Stimulated activated naive CD4-positive, alpha-beta T cell treated with Interleukin-2 at 50 U/mL for 16 hours (primary cell): ENCODE data around the gene ATP5ME.
"Not testable (repeated sequence)": the region's sequence is repeated elsewhere in the genome, so short reads cannot be mapped to it uniquely, and the experiment has no call there.

Source experiments
- DNase-seq: peaks from one replicate; lab custom pipeline; 2025; lab: John Stamatoyannopoulos, UW

The ATP5ME gene, protein sequence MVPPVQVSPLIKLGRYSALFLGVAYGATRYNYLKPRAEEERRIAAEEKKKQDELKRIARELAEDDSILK

DNA sequence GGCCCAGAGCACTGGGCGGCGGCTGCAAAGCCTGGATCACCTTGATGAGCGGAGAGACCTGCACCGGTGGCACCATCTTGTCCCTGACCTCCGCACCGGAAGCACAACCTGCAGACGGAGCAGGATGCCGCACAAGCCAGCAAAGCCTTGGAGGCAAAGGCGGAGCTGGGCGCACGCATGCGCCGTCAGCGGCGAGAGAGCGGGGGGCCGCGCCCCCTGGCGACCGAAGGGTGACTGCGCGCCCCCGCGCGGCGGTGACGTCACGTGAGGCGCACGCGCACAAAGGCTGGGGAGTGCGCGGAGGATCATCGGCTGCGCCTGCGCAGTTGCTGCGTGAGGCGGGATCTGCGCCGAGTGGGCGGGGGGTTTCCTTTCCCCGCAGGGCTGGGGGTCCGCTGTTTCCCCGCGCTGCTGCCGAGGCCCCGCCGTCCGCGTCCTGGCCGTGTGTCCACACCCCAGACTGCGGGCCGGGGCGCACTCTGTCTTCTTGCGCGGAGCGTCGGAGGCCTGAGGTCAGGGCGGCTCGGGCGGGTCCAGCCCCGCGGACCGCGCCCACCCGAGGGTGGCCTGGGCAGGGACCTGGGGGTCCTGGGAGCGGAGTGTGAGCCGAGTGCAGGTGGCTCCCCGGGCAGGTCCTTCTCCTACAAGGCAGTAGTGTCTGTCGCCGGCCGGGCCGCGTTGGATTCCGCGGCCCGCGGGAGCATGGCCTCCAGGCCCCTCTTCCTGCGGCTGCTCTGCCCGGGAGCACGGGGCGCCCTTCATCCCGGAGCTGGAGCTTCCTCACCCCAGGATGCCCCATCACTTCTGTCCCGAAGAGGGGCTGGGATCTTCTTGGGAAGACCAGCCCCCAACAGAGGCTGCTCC, at the start of gene ATP5ME, which contains the start of gene MYL5:
ATP5ME (minus strand) TSS at position 105 of the 864 bp plus-strand sequence; CDS start at position 76, 29 bp downstream.
MYL5 (plus strand) TSS at position 371 of the 864 bp plus-strand sequence. CDS start 3,485 bp downstream, outside the sequence.
- DNase-seq = peak; percentile 96

DNA sequence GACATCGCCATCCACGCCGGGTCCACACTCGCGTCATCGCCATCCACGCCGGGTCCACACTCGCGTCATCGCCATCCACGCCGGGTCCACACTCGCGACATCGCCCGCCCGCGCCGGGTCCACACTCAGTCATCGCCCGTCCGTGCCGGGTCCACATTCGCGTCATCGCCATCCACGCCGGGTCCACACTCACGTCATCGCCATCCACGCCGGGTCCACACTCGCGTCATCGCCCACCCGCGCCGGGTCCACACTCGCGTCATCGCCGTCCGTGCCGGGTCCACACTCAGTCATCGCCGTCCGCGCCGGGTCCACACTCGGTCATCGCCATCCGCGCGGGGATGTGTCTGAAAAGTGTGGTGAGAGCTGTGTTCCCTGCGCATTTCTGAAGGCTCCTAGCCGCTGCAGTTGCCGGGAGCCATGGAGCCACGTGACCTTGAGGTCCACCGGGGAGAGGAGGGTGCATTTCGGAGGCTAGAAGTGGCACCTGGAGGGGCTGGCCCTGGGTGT, 48.8 kb upstream of the ATP5ME start:
- DNase-seq = no peak

DNA sequence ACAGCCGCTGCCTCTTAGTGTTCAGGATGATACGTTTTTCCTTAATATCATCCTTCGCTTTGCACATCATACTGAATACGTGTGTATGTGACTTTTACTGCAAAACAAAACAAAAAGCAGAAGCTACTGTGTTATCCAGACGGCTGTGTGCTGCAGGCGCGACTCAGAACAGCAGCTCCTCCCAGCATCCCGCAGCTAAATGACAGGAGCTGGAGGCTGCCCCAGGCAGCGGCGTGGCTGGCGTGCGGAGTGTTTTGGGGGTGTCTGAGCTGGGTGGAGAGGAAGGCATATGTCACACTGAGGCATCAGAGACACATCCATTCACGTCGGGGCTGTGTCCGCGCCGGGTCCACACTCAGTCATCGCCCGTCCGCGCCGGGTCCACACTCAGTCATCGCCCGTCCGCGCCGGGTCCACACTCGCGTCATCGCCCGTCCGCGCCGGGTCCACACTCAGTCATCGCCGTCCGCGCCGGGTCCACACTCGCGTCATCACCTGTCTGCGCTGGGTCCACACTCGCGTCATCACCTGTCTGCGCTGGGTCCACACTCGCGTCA, 48.2 kb upstream of the ATP5ME start:
- no peak for DNase-seq

DNA sequence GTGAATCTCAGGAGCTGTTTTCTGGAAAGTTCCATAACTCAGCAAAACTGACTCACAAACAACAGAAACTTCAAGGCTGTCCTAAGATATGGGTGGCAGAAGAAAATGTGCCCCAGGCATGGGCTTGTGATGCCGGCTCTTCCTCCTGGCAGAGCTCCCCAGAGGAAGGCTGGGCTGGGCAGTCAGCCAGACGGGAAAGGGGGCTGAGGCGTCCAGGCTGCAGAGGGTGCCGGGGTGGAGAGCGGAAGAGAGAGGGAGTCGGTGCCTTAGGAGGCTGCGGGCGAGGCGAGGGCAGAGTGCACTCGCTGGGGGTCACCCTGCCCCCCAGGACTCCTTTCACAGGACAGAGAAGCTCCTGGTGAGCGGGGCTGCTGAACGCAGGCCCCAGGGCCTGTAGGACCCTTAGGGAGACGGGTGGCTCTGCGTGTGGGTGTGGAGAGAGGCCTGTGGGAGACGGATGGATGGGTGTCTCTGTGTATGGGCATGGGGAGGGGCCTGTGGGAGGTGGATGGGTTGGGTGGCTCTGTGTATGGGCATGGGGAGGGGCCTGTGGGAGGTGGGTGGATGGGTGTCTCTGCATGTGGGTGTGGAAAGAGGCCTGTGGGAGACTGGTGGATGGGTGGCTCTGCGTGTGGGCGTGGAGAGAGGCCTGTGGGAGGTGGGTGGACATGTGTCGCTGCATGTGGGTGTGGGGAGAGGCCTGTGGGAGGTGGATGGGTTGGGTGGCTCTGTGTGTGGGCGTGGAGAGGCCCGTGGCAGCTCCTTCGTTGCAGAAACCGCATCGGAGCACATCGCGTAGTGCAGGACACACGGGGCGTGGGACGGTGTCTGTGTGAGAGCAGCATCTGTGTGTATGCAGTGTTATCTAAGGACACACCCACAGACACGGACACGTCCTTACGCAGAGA, 47.4 kb upstream of the ATP5ME start:
- no peak for DNase-seq

DNA sequence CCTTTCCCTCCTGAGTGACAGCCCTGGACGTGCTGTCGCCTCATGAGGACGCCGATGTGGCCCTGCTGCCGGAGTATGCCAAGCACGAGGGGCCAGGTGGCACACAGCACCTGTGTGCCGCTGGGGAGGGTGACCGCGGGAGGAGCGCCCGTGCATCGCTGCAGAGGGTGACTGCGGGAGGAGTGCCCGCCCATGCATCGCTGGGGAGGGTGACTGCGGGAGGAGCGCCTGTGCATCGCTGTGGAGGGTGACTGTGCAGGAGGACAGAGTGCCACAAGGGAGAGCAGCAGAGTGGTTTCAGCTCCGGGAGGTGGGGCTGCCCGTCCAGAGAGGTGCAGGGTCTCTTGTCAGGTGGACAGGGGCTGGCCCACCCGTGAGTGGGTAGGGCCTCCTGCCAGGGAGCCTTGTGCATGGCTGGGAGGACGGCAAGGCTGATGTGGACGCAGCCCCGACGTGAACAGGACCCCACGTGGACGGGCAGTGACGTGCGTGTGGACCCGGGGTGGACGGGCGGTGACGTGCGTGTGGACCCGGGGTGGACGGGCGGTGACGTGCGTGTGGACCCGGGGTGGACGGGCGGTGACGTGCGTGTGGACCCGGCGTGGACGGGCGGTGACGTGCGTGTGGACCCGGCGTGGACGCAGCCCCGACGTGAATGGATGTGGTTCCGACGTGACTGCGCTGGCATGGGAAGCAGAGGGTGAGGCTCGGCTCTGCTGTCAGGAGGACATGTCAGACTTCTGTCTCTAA, 46.2 kb upstream of the ATP5ME start:
- no peak for DNase-seq

DNA sequence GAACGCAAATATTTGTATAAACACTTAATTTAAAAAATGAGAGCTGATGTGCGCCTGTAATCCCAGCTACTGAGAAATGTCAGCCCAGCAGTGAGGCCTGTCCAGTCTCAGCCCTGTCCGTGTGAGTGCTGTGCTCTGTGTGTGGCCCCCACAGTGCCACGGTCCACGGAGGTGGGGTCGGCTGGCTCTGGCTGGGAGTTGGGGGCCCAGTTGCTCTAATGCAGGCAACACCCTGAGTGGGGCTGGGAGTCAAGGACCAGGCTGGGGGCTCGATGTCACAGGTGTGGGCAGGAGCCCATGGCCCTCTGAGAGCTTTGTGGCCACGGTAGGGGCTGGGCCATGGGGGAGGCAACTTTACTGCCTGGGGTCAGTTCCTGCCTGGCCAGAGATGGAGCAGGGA, 44.4 kb upstream of the ATP5ME start:
- no peak for DNase-seq

DNA sequence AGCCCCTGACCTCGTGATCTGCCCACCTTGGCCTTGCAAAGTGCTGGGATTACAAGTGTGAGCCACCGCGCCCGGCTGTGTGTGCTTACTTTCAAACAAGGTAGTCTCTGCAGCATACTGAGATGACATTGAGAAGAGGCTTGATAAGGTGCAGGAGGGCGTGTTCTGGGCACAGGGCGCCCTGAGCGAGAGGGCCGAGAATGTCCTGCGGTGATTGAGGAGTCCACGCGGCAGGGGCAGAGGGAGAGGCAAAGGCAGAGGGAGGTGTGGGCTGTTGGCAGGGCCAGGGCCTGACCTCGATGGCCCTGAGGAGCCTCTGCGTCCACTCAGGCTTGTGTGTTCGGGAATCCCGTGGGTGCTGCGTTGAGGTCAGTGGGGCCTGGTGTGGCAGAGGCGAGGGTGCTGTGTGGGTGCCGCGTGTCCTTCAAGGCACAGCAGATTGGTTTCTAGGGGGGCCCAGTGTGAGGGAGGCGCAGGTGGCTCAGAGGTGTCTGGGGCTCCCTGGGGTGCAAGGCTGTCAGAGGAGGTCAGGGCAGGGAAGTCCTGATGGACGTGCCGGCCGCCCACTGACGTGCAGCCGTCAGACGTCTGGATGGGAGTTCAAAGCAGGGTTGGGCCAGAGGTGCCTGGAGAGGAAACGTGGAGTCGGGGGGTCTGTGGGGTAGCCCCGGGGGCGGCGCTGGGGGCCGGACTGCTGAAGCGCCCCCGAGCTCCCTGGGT, 43.7 kb upstream of the ATP5ME start:
- DNase-seq = no peak

DNA sequence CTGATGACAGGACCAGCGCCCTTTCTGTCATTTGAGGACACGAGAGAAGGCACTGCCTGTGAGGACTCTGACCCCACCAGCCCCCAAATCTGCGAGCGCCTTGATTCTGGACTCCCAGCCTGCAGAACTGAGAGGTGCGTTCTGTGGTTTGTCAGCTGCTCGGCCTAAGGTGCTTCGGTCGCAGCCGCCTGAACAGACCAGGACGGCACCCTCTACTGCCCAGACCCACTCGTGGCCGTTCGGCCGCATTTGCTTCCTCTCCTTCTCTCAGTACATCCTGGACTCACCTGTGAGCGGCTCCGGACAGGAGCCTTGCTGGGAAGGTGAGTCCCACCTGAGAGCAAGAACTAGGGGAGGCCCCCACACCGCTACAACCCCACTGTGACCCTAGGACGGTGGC, 40.0 kb upstream of the ATP5ME start:
- DNase-seq = no peak

DNA sequence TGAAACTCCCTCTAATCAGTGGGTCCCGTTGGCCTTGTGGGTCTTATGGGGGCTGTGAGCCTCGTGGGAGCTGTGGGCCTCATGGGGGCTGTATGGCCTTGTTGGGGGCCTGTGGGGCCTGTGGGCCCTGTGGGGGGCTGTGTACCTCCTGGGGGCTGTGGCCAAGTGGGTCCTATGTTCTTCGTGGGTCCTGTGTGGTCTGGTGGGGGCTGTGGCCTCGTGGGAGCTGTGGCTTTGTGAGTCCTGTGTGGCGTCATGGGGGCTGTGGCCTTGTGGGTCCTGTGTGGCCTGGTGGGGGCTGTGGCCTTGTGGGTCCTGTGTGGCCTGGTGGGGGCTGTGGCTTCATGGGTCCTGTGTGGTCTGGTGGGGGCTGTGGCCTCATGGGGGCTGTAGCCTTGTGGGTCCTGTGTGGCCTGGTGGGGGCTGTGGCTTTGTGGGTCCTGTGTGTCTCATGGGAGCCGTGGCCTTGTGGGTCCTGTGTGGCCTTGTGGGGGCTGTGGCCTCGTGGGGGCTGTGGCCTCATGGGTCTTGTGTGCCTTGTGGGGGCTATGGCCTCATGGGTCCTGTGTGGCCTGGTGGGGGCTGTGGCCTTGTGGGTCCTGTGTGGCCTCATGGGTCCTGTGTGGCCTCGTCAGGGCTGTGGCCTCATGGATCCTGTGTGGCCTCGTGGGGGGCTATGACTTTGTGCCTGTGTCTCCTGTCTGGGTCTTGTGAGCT, 39.0 kb upstream of the ATP5ME start:
- DNase-seq = no peak

DNA sequence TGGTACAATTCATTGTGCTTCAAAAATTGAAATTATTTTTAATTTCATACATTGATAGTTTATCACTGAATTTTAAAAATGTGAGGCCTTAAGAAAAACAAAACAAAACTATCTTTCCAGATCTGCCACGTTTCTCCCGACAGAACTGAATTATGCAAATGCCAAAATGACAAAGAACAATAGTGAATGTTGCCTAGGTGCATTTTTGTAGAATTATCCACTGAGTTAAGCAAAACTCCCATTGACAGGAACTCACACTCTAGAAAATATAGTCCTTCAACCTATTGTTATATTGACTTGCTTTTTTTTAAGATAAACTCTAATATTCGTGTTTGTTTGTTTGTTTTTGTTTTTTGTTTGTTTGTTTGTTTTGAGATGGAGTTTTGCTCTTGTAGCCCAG, 38.0 kb upstream of the ATP5ME start:
- DNase-seq = no peak

DNA sequence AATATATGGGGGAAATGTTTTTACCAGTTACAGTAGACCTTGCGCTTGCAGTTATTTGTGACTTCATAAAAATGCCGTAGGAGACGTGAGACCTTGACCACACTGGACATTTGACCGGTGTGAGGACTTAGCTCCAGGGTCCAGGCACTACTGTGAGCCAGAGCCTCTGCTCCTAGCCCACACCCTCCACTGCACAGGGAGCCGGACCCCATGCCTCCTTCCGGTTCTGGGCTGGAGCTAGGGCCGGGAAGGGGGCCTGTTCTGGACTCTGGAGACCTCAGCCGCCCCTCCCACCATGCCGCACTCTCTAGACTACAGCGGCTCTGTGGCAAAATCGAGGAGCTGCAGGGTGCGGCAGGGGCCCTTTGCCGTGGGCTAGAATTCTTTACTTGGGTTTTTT, 36.8 kb upstream of the ATP5ME start:
- no peak for DNase-seq

DNA sequence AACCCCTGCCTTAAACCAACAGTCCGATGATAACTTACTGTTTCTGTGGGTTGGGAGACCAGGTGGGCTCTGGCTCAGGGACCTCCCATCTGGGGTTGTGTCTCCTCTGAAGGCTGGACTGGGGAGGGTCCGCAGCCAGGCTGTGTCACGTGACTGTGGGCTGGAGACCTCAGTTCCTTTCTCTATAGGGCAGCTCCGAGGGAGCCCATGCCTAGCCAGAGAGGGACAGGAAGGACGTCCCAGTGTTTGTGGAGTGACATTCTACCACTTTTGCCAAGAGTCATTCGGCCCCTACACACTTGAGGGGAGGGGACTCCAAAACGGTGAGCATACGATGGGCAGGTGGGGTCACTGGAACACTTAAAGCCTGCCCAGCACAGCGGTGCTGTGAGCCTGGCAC, 36.0 kb upstream of the ATP5ME start:
- DNase-seq = no peak

DNA sequence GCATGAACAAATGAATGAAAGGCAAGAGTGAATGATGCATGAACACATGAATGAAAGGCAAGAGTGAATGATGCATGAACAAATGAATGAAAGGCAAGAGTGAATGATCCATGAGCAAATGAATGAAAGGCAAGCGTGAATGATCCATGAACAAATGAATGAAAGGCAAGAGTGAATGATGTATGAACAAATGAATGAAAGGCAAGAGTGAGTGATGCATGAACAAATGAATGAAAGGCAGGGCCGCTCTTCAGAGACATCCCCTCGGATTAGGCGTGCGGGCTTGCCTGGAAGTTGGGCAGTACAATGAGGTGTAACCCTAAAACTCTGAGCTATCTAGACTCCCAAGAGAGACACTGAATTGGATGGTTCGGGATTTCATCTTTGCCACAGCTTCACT, 35.3 kb upstream of the ATP5ME start:
- DNase-seq = no peak

DNA sequence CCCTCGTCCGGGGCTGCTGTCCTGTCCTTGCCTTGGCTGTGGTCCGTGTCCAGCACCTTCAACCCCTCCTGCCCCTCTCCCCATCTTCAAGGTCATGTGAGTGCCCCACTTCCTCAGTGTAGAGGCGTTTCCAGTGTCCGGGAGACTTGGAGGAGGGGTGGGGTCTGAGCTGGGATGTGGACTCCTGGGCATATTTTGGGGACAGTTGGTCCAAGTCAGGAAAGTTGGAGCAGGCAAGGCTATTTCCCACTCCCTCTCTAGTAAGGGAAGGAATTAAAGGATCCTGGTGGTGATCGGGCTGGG, 34.5 kb upstream of the ATP5ME start:
- no peak for DNase-seq

DNA sequence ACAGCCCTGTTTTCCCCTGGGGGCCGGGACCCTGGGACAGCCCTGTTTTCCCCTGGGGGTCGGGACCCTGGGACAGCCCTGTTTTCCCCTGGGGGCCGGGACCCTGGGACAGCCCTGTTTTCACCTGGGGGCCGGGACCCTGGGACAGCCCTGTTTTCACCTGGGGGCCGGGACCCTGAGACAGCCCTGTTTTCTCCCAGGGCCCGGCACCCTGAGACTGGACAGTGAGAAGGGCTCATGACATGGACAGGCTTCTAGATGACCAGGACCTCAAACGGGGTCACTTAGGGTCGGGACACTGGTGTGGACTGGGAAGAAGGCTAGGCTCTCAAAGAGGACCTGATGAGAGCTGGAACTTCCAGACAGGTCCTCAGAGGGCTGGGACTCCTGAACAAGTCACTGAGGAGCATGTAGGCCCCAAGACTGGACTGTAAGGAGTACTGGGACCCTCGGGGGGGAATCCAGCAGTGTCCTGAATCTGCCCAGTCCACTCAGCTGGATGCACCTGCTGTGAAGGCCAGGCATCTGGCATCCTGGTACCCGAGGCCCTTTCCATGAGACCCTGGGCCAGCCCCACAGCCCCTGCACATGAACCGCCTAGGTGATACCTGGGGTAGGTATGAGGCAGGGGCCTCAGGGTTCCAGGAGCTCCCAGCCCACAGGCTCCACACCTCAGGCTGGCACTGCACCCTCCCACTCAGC, 34.0 kb upstream of the ATP5ME start:
- DNase-seq = no peak

DNA sequence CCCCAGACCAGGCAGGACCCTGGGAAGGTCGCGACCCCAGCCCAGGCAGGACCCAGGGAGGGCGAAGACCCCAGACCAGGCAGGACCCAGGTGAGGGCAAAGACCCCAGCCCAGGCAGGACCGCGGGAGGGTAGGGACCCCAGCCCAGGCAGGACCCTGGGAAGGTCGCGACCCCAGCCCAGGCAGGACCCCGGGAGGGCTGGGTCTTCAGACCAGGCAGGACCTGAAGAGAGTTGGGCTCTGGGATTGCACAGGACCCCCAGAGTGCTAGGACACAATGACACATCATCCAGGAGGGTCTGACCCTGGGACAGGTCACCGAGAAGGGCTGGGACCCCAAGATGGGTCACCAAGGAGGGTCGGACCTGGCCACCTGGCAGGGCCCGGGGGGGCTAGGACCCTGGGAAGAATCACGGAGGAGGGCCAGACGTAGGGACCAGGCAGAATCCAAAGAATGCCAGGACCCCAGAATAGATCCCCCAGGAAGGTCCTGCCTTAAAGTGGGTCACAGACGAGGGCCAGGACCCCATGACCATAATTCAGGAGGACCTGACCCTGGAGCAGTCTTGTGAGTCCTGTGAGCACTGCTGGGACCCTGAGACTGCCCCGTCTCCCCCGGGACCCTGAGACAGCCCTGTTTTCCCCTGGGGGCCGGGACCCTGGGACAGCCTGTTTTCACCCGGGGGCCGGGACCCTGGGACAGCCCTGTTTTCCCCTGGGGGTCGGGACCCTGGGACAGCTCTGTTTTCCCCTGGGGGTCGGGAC, 32.9 kb upstream of the ATP5ME start:
- DNase-seq = no peak

DNA sequence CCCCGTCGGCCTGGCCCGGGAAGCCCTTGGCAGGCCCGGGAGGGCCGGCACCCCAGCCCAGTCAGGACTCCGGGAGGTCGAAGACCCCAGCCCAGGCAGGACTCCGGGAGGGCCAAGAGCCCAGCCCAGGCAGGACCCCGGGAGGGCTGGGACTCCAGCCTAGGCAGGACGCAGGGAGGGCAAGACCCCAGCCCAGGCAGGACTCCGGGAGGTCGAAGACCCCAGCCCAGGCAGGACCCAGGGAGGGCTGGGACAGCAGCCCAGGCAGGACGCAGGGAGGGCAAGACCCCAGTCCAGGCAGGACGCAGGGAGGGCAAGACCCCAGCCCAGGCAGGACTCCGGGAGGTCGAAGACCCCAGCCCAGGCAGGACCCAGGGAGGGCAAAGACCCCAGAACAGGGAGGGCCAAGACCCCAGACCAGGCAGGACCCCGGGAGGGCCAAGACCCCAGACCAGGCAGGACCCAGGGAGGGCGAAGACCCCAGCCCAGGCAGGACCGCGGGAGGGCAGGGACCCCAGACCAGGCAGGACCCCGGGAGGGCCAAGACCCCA, 32.1 kb upstream of the ATP5ME start:
- DNase-seq = not testable (repeated sequence)

DNA sequence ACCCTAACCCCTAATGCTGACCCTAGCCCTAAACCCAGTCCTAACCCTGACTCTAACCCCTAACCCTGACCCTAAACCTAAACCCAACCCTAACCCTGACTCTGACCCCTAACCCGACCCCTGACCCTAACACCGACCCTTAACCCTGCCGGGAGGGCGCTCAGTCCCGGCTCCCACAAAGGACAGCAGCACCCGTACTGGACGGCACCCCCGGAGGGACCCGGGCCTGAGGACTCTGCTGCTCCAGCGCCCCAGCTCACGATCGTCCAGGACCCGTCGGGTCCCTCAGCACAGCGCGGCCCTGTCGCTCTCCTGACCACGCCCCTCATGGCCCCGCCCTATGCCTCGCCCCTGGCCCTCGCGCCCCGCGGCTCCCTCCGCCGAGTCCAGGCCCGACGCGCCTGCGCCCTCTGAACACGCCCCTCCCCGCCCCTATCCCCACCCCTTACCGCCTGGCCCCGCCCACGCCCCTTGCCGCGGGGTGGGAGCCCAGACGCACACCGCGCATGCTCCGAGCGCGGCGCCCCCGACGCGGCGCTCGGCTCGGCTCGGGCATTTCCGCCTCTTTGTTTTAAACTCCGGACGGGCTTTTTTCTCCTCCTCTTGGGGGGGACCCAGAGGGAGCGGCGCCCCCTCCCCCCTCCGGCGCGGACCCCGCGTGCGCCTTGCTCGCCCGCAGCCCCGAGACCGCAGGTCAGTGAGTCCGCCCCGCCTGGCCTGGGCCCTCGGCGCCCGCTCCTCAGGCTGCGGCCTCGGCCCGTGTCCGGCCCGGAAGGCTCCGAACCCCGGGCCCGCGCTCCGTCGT, 31.4 kb upstream of the ATP5ME start, which contains the start of gene PCGF3:
PCGF3 (plus strand) TSS at position 555 of the 805 bp plus-strand sequence. CDS start 27,849 bp downstream, outside the sequence.
- DNase-seq = peak; percentile 96
